Stomach (tissue), 9 donors: ENCODE data around the gene CACNA2D4. TPM values are rescaled to one million over a fixed set of nuclear protein-coding genes. Genes with fewer than 3 reads are reported as not detected.

ENCODE experiments used
- DNase-seq, 2 donors: peaks; one replicate each; pipeline versions ENCODE4 v3.0.0 to v3.0.0-alpha.2; 2013 to 2019
- H3K27ac ChIP-seq, 5 donors: fragments of 200-600 bp in 4 of 5; sonication (generic) in 4 of 5; one replicate each; pipeline ENCODE4 v1.5.1; 2013 to 2019; ENCODE audit warnings: mild to moderate bottlenecking in 1 of 5, moderate library complexity in 1 of 5
- H3K27me3 ChIP-seq, 3 donors: fragments of 200-600 bp; sonication (generic); one replicate each; pipeline ENCODE4 v1.5.1; 2017 to 2019; ENCODE audit warnings: mixed run types in 1 of 3
- H3K36me3 ChIP-seq, 4 donors: fragments of 200-600 bp; sonication (generic); 1 replicate in 3 of 4; 2 replicates in 1 of 4; pipeline ENCODE4 v1.5.1; 2016 to 2019
- H3K4me1 ChIP-seq, 4 donors: fragments of 200-600 bp; sonication (generic); one replicate each; pipeline ENCODE4 v1.5.1; 2016 to 2019
- H3K4me3 ChIP-seq, 4 donors: fragments of 200-600 bp; sonication (generic) in 3 of 4; one replicate each; pipeline ENCODE4 v1.5.1; 2016 to 2019; ENCODE audit warnings: mild to moderate bottlenecking in 1 of 4
- H3K9me3 ChIP-seq, 4 donors: fragments of 200-600 bp; sonication (generic); one replicate each; pipeline ENCODE4 v1.5.1; 2016 to 2019
- EP300 ChIP-seq: sonication (generic); formaldehyde crosslinking; IDR thresholded peaks from one replicate; pipeline ENCODE4 v1.6.1; 2017; ENCODE audit warnings: antibody characterized with exemption
- POLR2A ChIP-seq, 4 donors: fragments of 450-650 bp; IDR thresholded peaks; one replicate each; pipeline ENCODE4 v1.6.1; 2016; ENCODE audit warnings: antibody characterized with exemption in 4 of 4, control low read depth in 2 of 4, mild to moderate bottlenecking in 1 of 4, moderate library complexity in 1 of 4
- POLR2AphosphoS5 ChIP-seq, 3 donors: sonication (generic); formaldehyde crosslinking; IDR thresholded peaks; one replicate each; pipeline ENCODE4 v1.6.1; 2016; ENCODE audit warnings: antibody characterized with exemption in 3 of 3
- WGBS, 5 donors: extraction: QIAGEN DNeasy Blood & Tissue Kit in 3 of 5; methylation state at CpG; one replicate each; pipeline versions ENCODE4 v1.1.5 to v1.1.7; 2013 to 2018; 5-methylcytosine and 5-hydroxymethylcytosine counted together
- intact Hi-C: fragments of 100-400 bp; cut with DNase I; formaldehyde crosslinking; loops from one replicate; pipeline ENCODE4 v1.15.1; 2023; ENCODE audit warnings: low total_unique reads
- polyA plus RNA-seq, 3 donors: library from polyadenylated mRNA; stranded (reverse); fragments of 200-250 nt; gene quantifications; one replicate each; pipeline ENCODE4 v1.2.3, GENCODE V29; 2013
- total RNA-seq, 5 donors: library from RNA; depleted of rRNA; stranded (reverse); fragments of >200 nt; gene quantifications; one replicate each; pipeline versions ENCODE4 v1.1.0 to v1.2.3, GENCODE V29; 2014 to 2016
- TF ChIP-seq, protein P1 (sequence below), 7 experiments: fragments of 450-650 bp in 4 of 7; fragments of 200-600 bp in 3 of 7; sonication (generic) in 3 of 7; IDR thresholded peaks; one replicate each; pipeline ENCODE4 v1.5.1; 2016 to 2019; ENCODE audit warnings: antibody characterized with exemption in 7 of 7, control low read depth in 2 of 7, mild to moderate bottlenecking in 1 of 7
- donor health status: healthy with polysubstance abuse.
- donor health status: Bipolar disorder and iron deficiency.
- donor health status: healthy.

The CACNA2D4 gene
- total and polyA plus RNA-seq, 8 donors: 0.58 to 3.5 (median 1.8) TPM; not detected in 1

DNA sequence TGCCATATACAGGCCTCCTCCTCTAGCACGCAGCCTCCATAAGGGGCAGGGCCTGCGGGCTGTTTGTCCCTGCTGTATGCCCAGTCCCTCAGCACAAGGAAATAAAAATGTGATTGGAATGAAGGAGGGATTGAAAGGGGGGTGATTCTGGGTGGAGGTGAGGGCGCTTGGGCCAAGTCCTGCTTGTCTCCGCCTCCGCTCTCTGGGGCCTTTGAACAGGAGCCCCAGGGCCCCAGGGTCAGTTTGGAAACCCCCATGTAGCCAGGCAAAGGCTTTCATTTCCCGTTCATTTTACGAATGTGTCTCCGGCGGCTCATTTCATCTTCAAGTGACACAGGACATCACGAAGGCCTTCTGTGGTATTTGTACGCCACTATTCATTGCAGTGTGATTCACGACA lies 4.5 kb upstream of the CACNA2D4 start:
- H3K4me1 ChIP-seq: peaks cover 0 to 11% (median 4%) of the 10 kb centered on the region in 4 donors
- WGBS, 5 donors: 86 to 89% (median 88%) methylated on average over 12 of the region's 12 CpGs
- no peak overlapping the region for H3K27ac ChIP-seq
- H3K4me3 ChIP-seq: no peak overlapping the region
- TF ChIP-seq POLR2A (IDR thresholded peaks at IDR 0.05) (no peak), POLR2AphosphoS5 (IDR thresholded peaks at IDR 0.05) (no peak), EP300 (no peak)
- TF ChIP-seq, protein P1, sequence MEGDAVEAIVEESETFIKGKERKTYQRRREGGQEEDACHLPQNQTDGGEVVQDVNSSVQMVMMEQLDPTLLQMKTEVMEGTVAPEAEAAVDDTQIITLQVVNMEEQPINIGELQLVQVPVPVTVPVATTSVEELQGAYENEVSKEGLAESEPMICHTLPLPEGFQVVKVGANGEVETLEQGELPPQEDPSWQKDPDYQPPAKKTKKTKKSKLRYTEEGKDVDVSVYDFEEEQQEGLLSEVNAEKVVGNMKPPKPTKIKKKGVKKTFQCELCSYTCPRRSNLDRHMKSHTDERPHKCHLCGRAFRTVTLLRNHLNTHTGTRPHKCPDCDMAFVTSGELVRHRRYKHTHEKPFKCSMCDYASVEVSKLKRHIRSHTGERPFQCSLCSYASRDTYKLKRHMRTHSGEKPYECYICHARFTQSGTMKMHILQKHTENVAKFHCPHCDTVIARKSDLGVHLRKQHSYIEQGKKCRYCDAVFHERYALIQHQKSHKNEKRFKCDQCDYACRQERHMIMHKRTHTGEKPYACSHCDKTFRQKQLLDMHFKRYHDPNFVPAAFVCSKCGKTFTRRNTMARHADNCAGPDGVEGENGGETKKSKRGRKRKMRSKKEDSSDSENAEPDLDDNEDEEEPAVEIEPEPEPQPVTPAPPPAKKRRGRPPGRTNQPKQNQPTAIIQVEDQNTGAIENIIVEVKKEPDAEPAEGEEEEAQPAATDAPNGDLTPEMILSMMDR (IDR thresholded peaks at IDR 0.05): no peak
- peaks cover 0 to 16% (median 10%) of the 10 kb centered on the region in 3 donors for H3K27me3 ChIP-seq
- peak; percentile 2 to 11 for DNase-seq
- intact Hi-C loops: no loop called here
- H3K36me3 ChIP-seq: no peaks in the 10 kb centered on the region
- no peaks in the 10 kb centered on the region for H3K9me3 ChIP-seq

DNA sequence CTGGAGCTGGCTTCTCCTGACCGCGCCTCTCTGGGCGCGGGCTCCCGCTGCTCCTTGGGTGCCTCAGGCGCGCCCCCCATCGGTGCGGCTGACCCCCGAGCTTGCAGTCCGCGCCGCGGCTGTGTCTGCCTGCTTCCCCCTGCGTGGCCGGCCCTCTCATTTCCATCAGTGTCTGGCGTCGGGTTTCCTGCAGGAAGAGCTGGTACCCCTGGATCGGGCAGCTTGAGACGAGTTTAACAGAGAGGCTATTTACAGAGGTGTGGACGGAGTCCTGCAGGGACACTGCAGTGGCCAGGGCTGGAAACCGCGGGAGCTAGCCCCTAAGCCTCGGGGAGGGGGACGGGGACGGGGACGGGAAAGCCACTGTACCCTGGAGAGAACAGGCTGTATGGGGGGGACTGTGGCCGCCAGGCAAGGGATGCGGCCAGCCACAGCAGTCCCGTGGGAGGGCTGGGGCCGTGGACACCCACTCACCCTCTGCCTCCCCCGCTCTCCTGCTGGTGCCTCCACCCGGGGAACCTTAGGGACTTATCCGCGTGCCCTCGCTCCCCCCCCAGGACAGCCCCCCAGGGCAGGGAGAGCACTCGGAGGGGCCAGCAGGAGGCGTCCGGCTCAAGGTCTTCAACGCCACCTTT lies 3.7 kb upstream of the CACNA2D4 start:
- H3K36me3 ChIP-seq: no peaks in the 10 kb centered on the region
- no peak overlapping the region for H3K4me3 ChIP-seq
- intact Hi-C loops: no loop called here
- DNase-seq: peak; percentile 18 to 27
- no peaks in the 10 kb centered on the region for H3K9me3 ChIP-seq
- H3K27me3 ChIP-seq: peaks cover 0 to 16% (median 10%) of the 10 kb centered on the region in 3 donors
- peaks cover 0 to 12% (median 5%) of the 10 kb centered on the region in 4 donors for H3K4me1 ChIP-seq
- H3K27ac ChIP-seq: no peak overlapping the region
- TF ChIP-seq EP300 (no peak), POLR2A (IDR thresholded peaks at IDR 0.05) (no peak), POLR2AphosphoS5 (IDR thresholded peaks at IDR 0.05) (no peak)
- TF ChIP-seq, protein P1 (IDR thresholded peaks at IDR 0.05): no peak
- WGBS, 5 donors: 65 to 90% (median 79%) methylated on average over 15 to 40 of the region's 40 CpGs

DNA sequence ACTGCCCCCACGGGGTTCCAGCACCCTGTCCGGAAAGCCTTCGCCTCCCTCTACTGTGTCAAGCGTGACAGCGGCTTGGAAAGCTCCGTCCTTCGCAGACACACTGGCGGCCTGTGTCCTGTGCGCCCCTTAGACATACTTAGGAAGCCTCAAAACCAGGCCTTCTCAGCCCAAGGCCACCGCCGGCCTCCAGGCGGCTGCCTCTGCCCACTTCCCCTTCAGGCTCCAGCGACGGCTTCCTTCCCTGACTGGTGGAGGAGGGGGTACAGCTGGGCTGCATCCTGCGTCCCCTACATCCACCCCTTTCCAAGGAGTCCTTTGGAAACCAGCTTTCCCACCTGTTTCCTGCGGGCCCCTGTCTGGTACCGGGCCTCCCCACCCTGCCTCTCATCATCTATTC lies 2.5 kb upstream of the CACNA2D4 start:
- no peak overlapping the region for H3K4me3 ChIP-seq
- no peaks in the 10 kb centered on the region for H3K9me3 ChIP-seq
- H3K27me3 ChIP-seq: peaks cover 0 to 15% (median 10%) of the 10 kb centered on the region in 3 donors
- no peaks in the 10 kb centered on the region for H3K36me3 ChIP-seq
- peaks cover 0 to 18% (median 9%) of the 10 kb centered on the region in 4 donors for H3K4me1 ChIP-seq
- WGBS, 5 donors: 72 to 84% (median 83%) methylated on average over 17 of the region's 17 CpGs
- no peak overlapping the region for H3K27ac ChIP-seq
- intact Hi-C loops: no loop called here
- DNase-seq: peak; percentile 21 to 31
- TF ChIP-seq, protein P1 (IDR thresholded peaks at IDR 0.05): no peak

DNA sequence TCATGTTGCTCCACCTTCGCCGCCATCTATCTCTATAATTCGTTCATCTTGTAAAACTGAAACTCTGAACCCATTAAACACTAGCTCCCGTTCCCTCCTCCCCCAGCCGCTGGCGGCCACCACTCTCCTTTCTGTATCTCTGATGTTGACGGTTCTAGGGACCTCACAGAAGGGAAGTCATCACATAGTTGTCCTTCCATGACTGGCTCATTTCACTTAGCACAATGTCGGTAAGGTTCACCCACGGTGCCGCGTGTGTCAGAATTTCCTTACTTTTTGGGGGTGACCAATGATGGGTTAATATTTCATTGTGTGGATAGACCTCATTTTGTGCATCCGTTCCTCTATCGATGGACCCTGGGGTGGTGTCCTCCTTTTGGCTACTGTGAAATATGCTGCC lies 2.0 kb upstream of the CACNA2D4 start:
- intact Hi-C loops: no loop called here
- 93 to 94% (median 94%) methylated on average over 13 of the region's 13 CpGs for WGBS, 5 donors
- peaks cover 0 to 11% (median 10%) of the 10 kb centered on the region in 3 donors for H3K27me3 ChIP-seq
- DNase-seq: peak in 1 of 2 donors; percentile 22
- no peaks in the 10 kb centered on the region for H3K36me3 ChIP-seq
- no peak overlapping the region for H3K4me3 ChIP-seq
- no peaks in the 10 kb centered on the region for H3K9me3 ChIP-seq
- peaks cover 0 to 17% (median 9%) of the 10 kb centered on the region in 4 donors for H3K4me1 ChIP-seq
- no peak overlapping the region for H3K27ac ChIP-seq
- TF ChIP-seq POLR2AphosphoS5 (IDR thresholded peaks at IDR 0.05) (no peak), EP300 (no peak), POLR2A (IDR thresholded peaks at IDR 0.05) (no peak)
- TF ChIP-seq, protein P1 (IDR thresholded peaks at IDR 0.05): no peak
